Measurements from ENCODE around the gene HDAC4. TPM values are rescaled to one million over a fixed set of nuclear protein-coding genes. Genes with fewer than 3 reads are reported as not detected.

Gene HDAC4
- total RNA-seq, 2 experiments from 2014 or later = 25.2 to 65.1 TPM

DNA sequence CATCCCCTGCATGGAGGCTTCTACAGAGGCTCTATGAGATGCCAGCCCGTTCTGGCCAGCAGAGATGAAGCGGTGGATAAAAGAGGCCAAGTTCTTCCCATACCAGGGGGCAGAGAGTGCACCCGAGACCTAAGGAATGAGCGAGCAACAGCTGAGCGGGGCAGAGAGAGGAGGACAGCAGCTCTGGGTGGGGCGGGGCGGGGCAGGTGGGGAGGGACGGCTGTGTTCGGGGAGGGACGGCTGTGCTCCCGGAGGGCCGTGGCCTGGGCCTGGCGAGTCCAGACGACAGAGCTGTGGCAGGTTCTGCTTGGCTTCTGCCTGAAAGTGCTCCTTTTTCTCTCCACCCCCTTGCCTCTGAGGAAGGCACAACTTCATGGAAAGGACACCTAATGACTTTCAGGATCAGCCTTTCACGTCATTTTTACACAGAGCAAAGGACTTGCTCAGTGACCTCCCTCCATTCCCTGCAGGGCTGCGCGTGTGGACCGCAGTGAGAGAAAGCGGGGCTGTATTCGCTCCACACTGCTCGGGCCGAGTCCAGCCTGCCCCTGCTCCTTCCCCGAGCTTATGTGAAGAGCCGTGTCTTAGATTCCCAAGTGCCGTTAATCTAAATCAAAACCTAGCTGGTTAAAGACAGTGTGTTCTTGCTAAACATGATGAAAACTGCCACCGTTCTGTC lies 232.9 kb downstream of the HDAC4 start:
- H3K9me3 Mint-ChIP-seq (ENCODE audit: low read depth) = peaks cover 14% of the 10 kb centered on the region
- no peak overlapping the region for H3K27ac Mint-ChIP-seq
- H3K36me3 Mint-ChIP-seq = peaks cover 31% of the 10 kb centered on the region
- no peak overlapping the region for H3K4me3 Mint-ChIP-seq
- H3K27me3 Mint-ChIP-seq = no peaks in the 10 kb centered on the region
- peaks cover 16% of the 10 kb centered on the region for H3K4me1 Mint-ChIP-seq
- DNase-seq = no peak
- CTCF ChIA-PET = no interaction called here
- no peak for ATAC-seq

GRCh38 chr2:239167011-239167673 lies 233.7 kb downstream of the HDAC4 start:
- Mint-ChIP-seq H3K27me3 (no peaks in the 10 kb centered on the region), H3K4me1 (peaks cover 16% of the 10 kb centered on the region), H3K9me3 (ENCODE audit: low read depth) (peaks cover 10% of the 10 kb centered on the region), H3K4me3 (no peak overlapping the region), H3K27ac (no peak overlapping the region), H3K36me3 (peaks cover 31% of the 10 kb centered on the region)
- ATAC-seq (no peak), DNase-seq (no peak)
- CTCF ChIA-PET = no interaction called here

DNA sequence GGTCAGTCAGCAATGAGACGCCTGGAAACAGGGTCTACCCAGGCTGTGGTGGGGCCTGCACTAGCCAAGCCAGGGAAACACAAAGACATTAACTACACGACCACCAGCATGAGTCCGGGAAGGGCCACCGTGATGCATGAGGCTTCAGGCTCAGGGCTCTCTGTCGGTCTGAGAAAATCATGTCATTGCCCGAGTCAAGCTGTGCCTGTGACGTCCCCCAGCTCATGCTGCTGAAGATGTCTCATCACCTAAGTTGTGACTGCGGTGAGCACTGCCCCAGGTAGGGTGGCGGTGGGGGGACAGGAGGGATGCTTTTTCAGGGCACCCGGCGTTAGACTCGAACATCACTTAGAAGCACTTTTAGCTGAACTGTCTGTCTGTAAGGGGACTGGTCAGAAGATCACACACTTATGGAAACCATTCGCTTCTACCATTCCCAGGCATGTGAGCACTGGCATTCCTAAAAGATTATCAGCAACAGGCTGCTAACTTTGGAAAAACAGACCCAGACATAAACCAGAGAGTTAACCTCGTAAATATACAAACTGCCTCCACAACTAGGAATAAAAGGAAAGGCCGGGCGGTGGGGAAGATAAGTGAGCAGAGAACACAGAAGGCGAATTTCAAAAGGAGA lies 234.5 kb downstream of the HDAC4 start:
- Mint-ChIP-seq H3K27me3 (no peaks in the 10 kb centered on the region), H3K27ac (no peak overlapping the region), H3K4me1 (peaks cover 16% of the 10 kb centered on the region), H3K9me3 (ENCODE audit: low read depth) (peaks cover 5% of the 10 kb centered on the region), H3K36me3 (peaks cover 33% of the 10 kb centered on the region), H3K4me3 (no peak overlapping the region)
- no peak for DNase-seq
- CTCF ChIA-PET = no interaction called here
- ATAC-seq = no peak

DNA sequence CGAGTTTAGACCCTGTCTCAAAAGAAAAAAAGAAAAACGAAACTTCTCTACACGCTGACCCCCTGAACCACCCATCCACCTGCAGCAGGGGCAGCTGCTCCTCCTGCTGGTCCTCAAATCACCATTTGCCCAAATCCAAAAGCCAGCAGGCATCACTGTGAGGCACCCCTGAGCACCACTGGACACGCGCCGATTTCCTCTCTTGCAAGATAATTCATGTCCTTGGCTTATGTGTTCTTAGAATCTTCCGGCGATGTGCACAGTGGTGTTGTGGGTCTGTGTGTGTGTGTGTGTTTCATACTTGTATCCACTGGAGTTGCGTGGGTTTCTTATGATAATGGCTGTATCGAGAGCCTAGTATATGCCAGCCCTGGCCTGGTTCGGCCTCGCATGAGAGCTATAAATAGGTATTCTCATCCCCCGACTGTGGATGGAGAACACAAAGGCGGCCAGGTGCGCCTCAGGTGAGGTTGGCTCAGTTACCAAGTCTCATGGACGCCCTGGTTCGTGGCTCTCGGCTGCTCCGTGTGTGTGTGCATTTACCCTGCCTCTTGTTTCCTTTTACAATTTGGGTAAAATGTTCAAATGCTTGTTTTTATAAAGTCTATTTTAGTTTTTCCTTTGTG lies 235.5 kb downstream of the HDAC4 start:
- peaks cover 32% of the 10 kb centered on the region for H3K36me3 Mint-ChIP-seq
- peak overlapping the region; percentile 2 for H3K27ac Mint-ChIP-seq
- no peak overlapping the region for H3K4me3 Mint-ChIP-seq
- ATAC-seq (no peak), DNase-seq (no peak)
- peaks cover 16% of the 10 kb centered on the region for H3K4me1 Mint-ChIP-seq
- CTCF ChIA-PET = no interaction called here
- H3K9me3 Mint-ChIP-seq (ENCODE audit: low read depth) = no peaks in the 10 kb centered on the region
- H3K27me3 Mint-ChIP-seq = no peaks in the 10 kb centered on the region

GRCh38 chr2:239164335-239164871 lies 236.4 kb downstream of the HDAC4 start:
- H3K4me1 Mint-ChIP-seq = peaks cover 16% of the 10 kb centered on the region
- peak overlapping the region; percentile 33 for H3K27ac Mint-ChIP-seq
- peaks cover 33% of the 10 kb centered on the region for H3K36me3 Mint-ChIP-seq
- no peaks in the 10 kb centered on the region for H3K9me3 Mint-ChIP-seq (ENCODE audit: low read depth)
- ATAC-seq = peak; percentile 78
- CTCF ChIA-PET = no interaction called here
- DNase-seq = peak; percentile 69
- no peaks in the 10 kb centered on the region for H3K27me3 Mint-ChIP-seq
- H3K4me3 Mint-ChIP-seq = no peak overlapping the region

GRCh38 chr2:239163688-239164334 lies 237.0 kb downstream of the HDAC4 start:
- Mint-ChIP-seq H3K4me3 (no peak overlapping the region), H3K36me3 (peaks cover 34% of the 10 kb centered on the region), H3K27ac (no peak overlapping the region), H3K4me1 (peaks cover 16% of the 10 kb centered on the region), H3K27me3 (no peaks in the 10 kb centered on the region), H3K9me3 (ENCODE audit: low read depth) (no peaks in the 10 kb centered on the region)
- no peak for ATAC-seq
- DNase-seq = no peak
- CTCF ChIA-PET = no interaction called here

DNA sequence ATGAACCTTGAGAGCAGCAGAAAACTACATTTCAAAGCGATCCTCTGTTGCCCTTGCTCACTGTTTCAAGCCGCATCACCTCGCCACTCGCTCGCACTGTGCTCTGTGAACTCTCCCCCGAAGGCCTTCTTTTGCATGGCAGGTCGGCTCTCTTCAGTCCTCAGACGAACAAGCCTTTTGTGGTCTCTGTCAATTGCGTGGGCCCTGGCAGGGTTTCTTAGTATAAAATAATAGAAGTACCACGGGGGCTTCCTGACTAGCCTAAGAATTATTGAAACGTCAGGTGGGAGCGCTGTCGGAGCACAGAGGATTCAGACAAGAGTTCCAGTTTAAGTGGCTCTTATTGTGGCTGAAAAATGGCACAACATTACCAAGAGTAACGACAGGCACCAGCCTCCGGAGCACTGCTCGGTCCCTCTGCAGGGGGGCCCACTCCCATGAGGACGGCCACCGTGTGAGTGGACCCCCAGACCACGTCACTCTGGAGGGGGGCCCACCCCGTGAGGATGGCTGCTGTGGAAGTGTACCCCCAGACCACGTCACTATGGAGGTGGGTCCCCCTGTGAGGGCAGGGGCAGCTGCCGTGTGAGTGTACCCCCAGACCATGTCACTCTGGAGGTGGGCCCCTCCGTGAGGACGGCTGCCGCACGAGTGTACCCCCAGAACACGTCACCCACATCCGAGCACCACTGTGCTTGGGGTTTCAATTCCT lies 237.7 kb downstream of the HDAC4 start:
- H3K27ac Mint-ChIP-seq = no peak overlapping the region
- H3K4me1 Mint-ChIP-seq = peaks cover 16% of the 10 kb centered on the region
- CTCF ChIA-PET = no interaction called here
- no peaks in the 10 kb centered on the region for H3K9me3 Mint-ChIP-seq (ENCODE audit: low read depth)
- no peaks in the 10 kb centered on the region for H3K27me3 Mint-ChIP-seq
- H3K4me3 Mint-ChIP-seq = no peak overlapping the region
- no peak for ATAC-seq
- peaks cover 34% of the 10 kb centered on the region for H3K36me3 Mint-ChIP-seq
- no peak for DNase-seq

DNA sequence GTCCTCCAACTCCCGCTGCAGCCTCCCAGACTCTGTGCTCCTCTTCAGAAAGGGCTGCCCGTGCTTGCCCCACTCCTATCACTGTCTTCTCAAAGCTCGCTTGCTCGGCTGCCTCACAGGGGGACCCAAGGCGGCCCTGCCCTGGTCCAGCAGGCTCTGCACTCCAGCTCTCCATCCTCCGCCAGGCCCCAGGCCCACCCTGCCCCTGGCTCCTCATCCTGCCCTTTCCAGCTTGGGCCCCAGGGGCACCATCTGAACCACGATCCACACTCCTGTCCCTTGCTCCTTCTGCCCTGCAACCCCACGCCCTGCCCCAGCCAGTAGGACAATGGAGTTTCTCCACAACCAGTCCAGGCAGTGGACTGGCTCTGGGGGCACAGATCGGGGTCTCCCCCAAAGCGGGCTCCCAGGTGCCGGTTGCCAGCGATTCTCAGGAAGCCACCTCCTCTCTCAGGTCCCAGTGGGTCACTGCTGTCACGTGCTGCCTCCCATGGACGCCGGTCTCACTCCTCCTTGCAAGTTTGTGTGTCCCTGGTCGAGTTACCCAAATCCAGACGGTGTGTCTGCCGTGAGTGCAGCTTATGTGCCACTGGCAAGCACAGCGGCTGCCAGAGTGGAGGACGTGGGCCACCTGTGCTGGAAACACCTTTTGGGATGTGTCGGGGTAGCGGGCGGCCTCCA lies 238.5 kb downstream of the HDAC4 start:
- no peak overlapping the region for H3K4me3 Mint-ChIP-seq
- no peaks in the 10 kb centered on the region for H3K9me3 Mint-ChIP-seq (ENCODE audit: low read depth)
- CTCF ChIA-PET = no interaction called here
- ATAC-seq = no peak
- no peaks in the 10 kb centered on the region for H3K27me3 Mint-ChIP-seq
- peaks cover 34% of the 10 kb centered on the region for H3K36me3 Mint-ChIP-seq
- DNase-seq = no peak
- peaks cover 16% of the 10 kb centered on the region for H3K4me1 Mint-ChIP-seq
- H3K27ac Mint-ChIP-seq = no peak overlapping the region

DNA sequence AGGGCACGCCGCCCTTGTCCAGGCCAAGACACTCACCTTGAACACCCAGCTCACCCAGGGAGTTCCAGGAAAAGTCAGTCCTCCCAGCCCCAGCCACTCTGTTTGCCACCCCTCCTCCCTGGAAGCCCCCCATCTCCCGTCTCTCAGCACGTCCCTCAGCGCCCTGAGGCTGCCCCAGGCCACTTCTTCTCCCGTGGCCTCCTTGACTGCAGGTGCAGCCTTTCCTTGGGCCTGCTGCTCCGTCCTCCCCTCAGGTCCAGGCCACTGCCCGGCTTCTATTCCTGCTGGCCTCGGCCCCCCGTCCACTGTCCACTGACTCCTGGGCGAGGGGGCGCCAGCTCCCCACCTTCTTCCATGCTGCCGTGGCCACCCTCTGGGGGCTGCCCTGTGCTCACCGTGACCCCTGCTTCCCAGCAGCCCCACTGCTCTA lies 239.1 kb downstream of the HDAC4 start:
- peaks cover 16% of the 10 kb centered on the region for H3K4me1 Mint-ChIP-seq
- DNase-seq (no peak), ATAC-seq (no peak)
- no peak overlapping the region for H3K27ac Mint-ChIP-seq
- no peaks in the 10 kb centered on the region for H3K9me3 Mint-ChIP-seq (ENCODE audit: low read depth)
- H3K4me3 Mint-ChIP-seq = no peak overlapping the region
- H3K27me3 Mint-ChIP-seq = no peaks in the 10 kb centered on the region
- CTCF ChIA-PET = no interaction called here
- H3K36me3 Mint-ChIP-seq = peaks cover 34% of the 10 kb centered on the region

DNA sequence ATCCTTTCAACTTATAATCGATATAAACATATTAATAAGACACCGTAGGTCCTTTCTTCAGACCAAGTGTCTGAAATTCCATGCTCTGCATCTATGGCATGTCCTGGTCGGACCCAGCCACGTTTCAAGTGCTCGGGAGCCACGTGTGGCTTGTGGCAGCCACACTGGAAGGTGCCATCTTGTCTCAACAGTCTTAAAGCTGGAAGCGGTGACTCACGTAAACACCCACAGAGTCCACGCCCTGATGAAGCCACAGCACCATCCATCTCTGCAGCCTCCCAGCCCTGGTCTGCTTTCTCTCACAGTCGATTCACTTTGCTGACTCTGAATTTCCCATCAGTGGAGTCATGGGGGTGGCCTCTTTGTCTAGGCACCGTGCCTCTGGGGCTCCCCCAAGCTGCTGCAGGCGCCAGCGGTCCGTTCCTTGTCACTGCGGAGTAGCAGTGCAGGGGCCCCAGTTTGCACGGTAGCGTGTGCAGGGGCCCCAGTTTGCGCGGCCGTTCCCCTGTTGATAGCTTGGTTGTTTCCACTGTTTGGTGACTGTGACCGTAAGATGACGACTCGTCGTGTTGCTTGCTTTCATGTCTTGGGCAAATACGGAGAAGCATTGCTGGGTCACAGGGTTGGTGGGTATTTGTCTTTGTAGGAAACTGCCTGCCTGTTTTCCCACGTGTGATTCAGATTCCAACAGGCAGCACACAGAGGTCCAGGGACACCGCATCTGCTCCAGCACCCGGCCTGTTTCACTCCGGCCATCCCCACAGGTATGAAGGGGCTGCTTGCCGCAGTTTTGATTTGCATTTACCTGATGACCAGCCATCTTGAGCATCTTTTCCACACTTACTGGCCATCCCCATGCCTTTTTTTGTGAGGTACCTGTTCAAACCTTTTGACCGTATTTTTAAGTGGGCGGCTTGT lies 240.3 kb downstream of the HDAC4 start:
- Mint-ChIP-seq H3K27ac (no peak overlapping the region), H3K9me3 (ENCODE audit: low read depth) (no peaks in the 10 kb centered on the region), H3K27me3 (no peaks in the 10 kb centered on the region), H3K36me3 (peaks cover 36% of the 10 kb centered on the region), H3K4me1 (peaks cover 16% of the 10 kb centered on the region), H3K4me3 (no peak overlapping the region)
- CTCF ChIA-PET = no interaction called here
- DNase-seq = no peak
- no peak for ATAC-seq

DNA sequence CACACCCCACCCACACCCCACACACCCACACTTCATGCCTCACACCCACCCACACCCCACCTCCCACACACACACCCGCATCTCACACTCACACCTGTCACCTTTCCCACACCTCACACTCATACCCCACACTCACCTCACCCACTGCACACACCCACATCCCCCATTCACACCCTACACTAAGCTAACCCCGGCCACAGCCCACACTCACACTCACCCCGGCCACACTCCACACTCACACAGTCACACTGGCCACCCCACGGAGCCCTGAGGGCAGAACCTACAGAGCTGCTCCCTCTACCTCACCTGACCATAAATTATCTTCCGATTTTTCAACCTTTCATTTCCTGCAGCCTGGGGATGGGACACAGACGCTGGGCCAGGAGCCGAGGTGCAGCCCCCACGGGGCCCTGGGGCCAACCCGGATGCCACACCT lies 241.3 kb downstream of the HDAC4 start:
- CTCF ChIA-PET = no interaction called here
- no peak for DNase-seq
- peaks cover 39% of the 10 kb centered on the region for H3K36me3 Mint-ChIP-seq
- no peak for ATAC-seq
- no peaks in the 10 kb centered on the region for H3K27me3 Mint-ChIP-seq
- no peaks in the 10 kb centered on the region for H3K9me3 Mint-ChIP-seq (ENCODE audit: low read depth)
- H3K4me3 Mint-ChIP-seq = no peak overlapping the region
- H3K27ac Mint-ChIP-seq = no peak overlapping the region
- H3K4me1 Mint-ChIP-seq = peaks cover 9% of the 10 kb centered on the region

All from activated CD8-positive, alpha-beta memory T cell treated with anti-CD3 and anti-CD28 coated beads, Interleukin-2, amount 10 ng/mL, durations not matched to agents 7 days and 5 days (primary cell).